Sigmoid colon (tissue), 7 donors: ENCODE results near the gene TGFBR2. TPM values are rescaled to one million over a fixed set of nuclear protein-coding genes. Genes with fewer than 3 reads are reported as not detected.
A peak's percentile ranks its signal among the peaks of the same experiment; 100 is the strongest.

ENCODE experiments used
- DNase-seq: peaks from one replicate; pipeline ENCODE4 v3.0.0-alpha.2; 2019
- H3K27ac ChIP-seq, 4 donors: fragments of 200-600 bp; sonication (generic); one replicate each; pipeline ENCODE4 v1.5.1; 2016 to 2019; ENCODE audit warnings: mild to moderate bottlenecking in 1 of 4
- H3K27me3 ChIP-seq, 3 donors: fragments of 200-600 bp; sonication (generic); one replicate each; pipeline ENCODE4 v1.5.1; 2019; ENCODE audit warnings: mild to moderate bottlenecking in 1 of 3
- H3K36me3 ChIP-seq, 4 donors: fragments of 200-600 bp; sonication (generic); one replicate each; pipeline ENCODE4 v1.5.1; 2016 to 2019
- H3K4me1 ChIP-seq, 4 donors: fragments of 200-600 bp; sonication (generic); one replicate each; pipeline ENCODE4 v1.5.1; 2017 to 2019
- H3K4me3 ChIP-seq, 4 donors: fragments of 200-600 bp; sonication (generic); one replicate each; pipeline ENCODE4 v1.5.1; 2017 to 2019; ENCODE audit warnings: mild to moderate bottlenecking in 2 of 4, moderate library complexity in 1 of 4
- H3K9me3 ChIP-seq, 4 donors: fragments of 200-600 bp in 3 of 4; sonication (generic) in 3 of 4; one replicate each; pipeline versions ENCODE4 v1.5.1 to v1.6.1; 2013 to 2019
- CTCF ChIP-seq, 4 experiments: fragments of 450-650 bp in 3 of 4; fragments of 200-600 bp in 1 of 4; IDR thresholded peaks; one replicate each; pipeline ENCODE4 v1.5.1; 2016 to 2019; ENCODE audit warnings: antibody characterized with exemption in 4 of 4, mild to moderate bottlenecking in 3 of 4, moderate library complexity in 2 of 4
- EP300 ChIP-seq, 4 donors: sonication (generic); formaldehyde crosslinking; IDR thresholded peaks; one replicate each; pipeline ENCODE4 v1.6.1; 2017; ENCODE audit warnings: antibody characterized with exemption in 4 of 4
- POLR2A ChIP-seq, 2 donors: fragments of 450-650 bp; IDR thresholded peaks; one replicate each; pipeline ENCODE4 v1.6.1; 2016; ENCODE audit warnings: antibody characterized with exemption in 2 of 2, mild to moderate bottlenecking in 2 of 2, moderate library complexity in 2 of 2
- POLR2AphosphoS5 ChIP-seq, 4 donors: sonication (generic); formaldehyde crosslinking; IDR thresholded peaks; one replicate each; pipeline ENCODE4 v1.6.1; 2017; ENCODE audit warnings: antibody characterized with exemption in 4 of 4
- WGBS, 2 donors: extraction: QIAGEN DNeasy Blood & Tissue Kit; methylation state at CpG; one replicate each; pipeline ENCODE4 v1.1.7; 2013; 5-methylcytosine and 5-hydroxymethylcytosine counted together
- intact Hi-C: fragments of 100-400 bp; cut with DNase I; formaldehyde crosslinking; loops from one replicate; pipeline ENCODE4 v1.15.1; 2023
- polyA plus RNA-seq, 3 donors: library from polyadenylated mRNA; stranded (reverse); fragments of 200-250 nt; gene quantifications; one replicate each; pipeline ENCODE4 v1.2.3, GENCODE V29; 2013
- total RNA-seq, 4 donors: library from RNA; depleted of rRNA; stranded (reverse); fragments of >200 nt; gene quantifications; one replicate each; pipeline ENCODE4 v1.1.0, GENCODE V29; 2016
- donor health status: healthy with polysubstance abuse.
- donor health status: Bipolar disorder and iron deficiency.
- donor health status: healthy.

Gene TGFBR2
- total and polyA plus RNA-seq, 7 donors: 9.9 to 243 (median 215) TPM

- no peak for DNase-seq
- TF ChIP-seq EP300 (IDR thresholded peaks at IDR 0.05) (no peak), CTCF (IDR thresholded peaks at IDR 0.05) (no peak), POLR2AphosphoS5 (IDR thresholded peaks at IDR 0.05) (no peak), POLR2A (IDR thresholded peaks at IDR 0.05) (no peak)
- Histone ChIP-seq H3K9me3 (no peaks in the 10 kb centered on the region), H3K36me3 (peaks cover 0 to 14% (median 0%) of the 10 kb centered on the region in 4 donors), H3K27me3 (no peaks in the 10 kb centered on the region), H3K4me1 (peaks cover 0 to 91% (median 82%) of the 10 kb centered on the region in 4 donors), H3K27ac (peak overlapping the region; percentile 41 to 75 (median 54)), H3K4me3 (no peak overlapping the region)
- 76 to 83% methylated on average over 5 of the region's 5 CpGs for WGBS, 2 donors
- intact Hi-C loops: no loop called here
Observed at GRCh38 chr3:30626443-30627180, 20.2 kb downstream of the TGFBR2 start.

- TF ChIP-seq EP300 (IDR thresholded peaks at IDR 0.05) (no peak), POLR2AphosphoS5 (IDR thresholded peaks at IDR 0.05) (no peak), CTCF (IDR thresholded peaks at IDR 0.05) (no peak)
- Histone ChIP-seq H3K4me1 (peaks cover 0 to 93% (median 88%) of the 10 kb centered on the region in 4 donors), H3K27me3 (no peaks in the 10 kb centered on the region), H3K4me3 (no peak overlapping the region), H3K36me3 (peaks cover 0 to 10% (median 0%) of the 10 kb centered on the region in 4 donors), H3K9me3 (no peaks in the 10 kb centered on the region), H3K27ac (peak overlapping the region; percentile 39 to 66 (median 54))
- WGBS, 2 donors: 67 to 85% methylated on average over 4 of the region's 4 CpGs
- intact Hi-C loops: no loop called here
- DNase-seq: no peak
Observed at GRCh38 chr3:30628205-30628900, 22.0 kb downstream of the TGFBR2 start.

GRCh38 chr3:30628901-30629590 lies 22.6 kb downstream of the TGFBR2 start:
- Histone ChIP-seq H3K9me3 (no peaks in the 10 kb centered on the region), H3K4me1 (peaks cover 0 to 94% (median 92%) of the 10 kb centered on the region in 4 donors), H3K36me3 (peaks cover 0 to 3% (median 0%) of the 10 kb centered on the region in 4 donors), H3K27me3 (no peaks in the 10 kb centered on the region), H3K4me3 (no peak overlapping the region), H3K27ac (peak overlapping the region; percentile 46 to 66 (median 60))
- intact Hi-C loops: no loop called here
- DNase-seq: no peak
- no peak for TF ChIP-seq POLR2A (IDR thresholded peaks at IDR 0.05)
- TF ChIP-seq EP300 (IDR thresholded peaks at IDR 0.05): no peak
- TF ChIP-seq CTCF (IDR thresholded peaks at IDR 0.05): peak in 1 of 4 experiments; percentile 11
- no peak for TF ChIP-seq POLR2AphosphoS5 (IDR thresholded peaks at IDR 0.05)
- WGBS, 2 donors: 79 to 87% methylated on average over 5 of the region's 5 CpGs

- WGBS, 2 donors: 71 to 88% methylated on average over 6 of the region's 6 CpGs
- Histone ChIP-seq H3K4me3 (no peak overlapping the region), H3K27me3 (no peaks in the 10 kb centered on the region), H3K27ac (peak overlapping the region; percentile 46 to 66 (median 60)), H3K9me3 (no peaks in the 10 kb centered on the region), H3K4me1 (peaks cover 0 to 94% (median 92%) of the 10 kb centered on the region in 4 donors), H3K36me3 (no peaks in the 10 kb centered on the region)
- intact Hi-C loops: no loop called here
- no peak for DNase-seq
- TF ChIP-seq EP300 (IDR thresholded peaks at IDR 0.05) (no peak), POLR2AphosphoS5 (IDR thresholded peaks at IDR 0.05) (no peak), POLR2A (IDR thresholded peaks at IDR 0.05) (no peak), CTCF (IDR thresholded peaks at IDR 0.05) (no peak)
Observed at GRCh38 chr3:30629746-30630145, 23.3 kb downstream of the TGFBR2 start.
